Measurements from ENCODE around the gene CHMP6.

Gene CHMP6

GRCh38 chr17:80989586-80989913, 2.1 kb upstream of the CHMP6 start:
- no peak overlapping the region for H3K27ac Mint-ChIP-seq
- H3K27me3 Mint-ChIP-seq (ENCODE audit: low read depth) = peaks cover 3% of the 10 kb centered on the region
- peaks cover 17% of the 10 kb centered on the region for H3K4me1 Mint-ChIP-seq (ENCODE audit: low read depth)
- peak overlapping the region; percentile 83 for H3K4me3 Mint-ChIP-seq
- H3K36me3 Mint-ChIP-seq (ENCODE audit: low read depth) = no peaks in the 10 kb centered on the region
- H3K9me3 Mint-ChIP-seq = no peaks in the 10 kb centered on the region

DNA sequence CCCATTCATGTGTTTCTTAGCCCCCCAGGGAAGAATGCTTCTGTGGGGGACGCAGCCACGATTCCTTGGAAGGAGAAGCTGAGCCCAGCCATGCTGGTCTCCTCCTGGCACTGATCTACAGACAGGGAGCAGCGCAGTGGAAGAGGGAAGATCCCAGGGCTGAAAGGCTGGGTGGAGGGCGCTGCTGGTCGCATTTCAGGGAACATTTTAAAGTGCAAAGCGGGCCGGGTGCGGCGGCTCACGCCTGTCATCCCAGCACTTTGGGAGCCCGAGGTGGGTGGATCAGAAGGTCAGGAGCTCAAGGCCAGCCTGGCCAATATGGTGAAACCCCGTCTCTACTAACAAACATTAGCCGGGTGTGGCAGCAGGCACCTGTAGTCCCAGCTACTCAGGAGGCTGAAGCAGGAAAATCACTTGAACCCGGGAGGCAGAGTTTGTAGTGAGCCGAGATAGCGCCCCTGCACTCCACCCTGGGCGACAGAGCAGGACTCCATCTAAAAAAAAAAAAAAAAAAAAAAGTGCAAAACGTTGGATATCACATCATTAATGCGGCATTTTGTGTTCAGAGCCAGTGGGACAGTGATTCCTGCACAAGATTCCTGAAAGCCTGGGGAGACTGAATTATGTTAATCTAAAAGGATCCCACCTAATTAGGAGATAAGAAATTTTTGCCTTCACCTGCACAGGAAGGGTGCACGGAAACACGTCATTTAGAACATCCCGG, 558 bp upstream of the CHMP6 start:
- Mint-ChIP-seq H3K27me3 (ENCODE audit: low read depth) (peaks cover 3% of the 10 kb centered on the region), H3K4me3 (peak overlapping the region; percentile 83), H3K9me3 (no peaks in the 10 kb centered on the region), H3K27ac (peak overlapping the region; percentile 72), H3K36me3 (ENCODE audit: low read depth) (peaks cover 5% of the 10 kb centered on the region), H3K4me1 (ENCODE audit: low read depth) (peaks cover 17% of the 10 kb centered on the region)

DNA sequence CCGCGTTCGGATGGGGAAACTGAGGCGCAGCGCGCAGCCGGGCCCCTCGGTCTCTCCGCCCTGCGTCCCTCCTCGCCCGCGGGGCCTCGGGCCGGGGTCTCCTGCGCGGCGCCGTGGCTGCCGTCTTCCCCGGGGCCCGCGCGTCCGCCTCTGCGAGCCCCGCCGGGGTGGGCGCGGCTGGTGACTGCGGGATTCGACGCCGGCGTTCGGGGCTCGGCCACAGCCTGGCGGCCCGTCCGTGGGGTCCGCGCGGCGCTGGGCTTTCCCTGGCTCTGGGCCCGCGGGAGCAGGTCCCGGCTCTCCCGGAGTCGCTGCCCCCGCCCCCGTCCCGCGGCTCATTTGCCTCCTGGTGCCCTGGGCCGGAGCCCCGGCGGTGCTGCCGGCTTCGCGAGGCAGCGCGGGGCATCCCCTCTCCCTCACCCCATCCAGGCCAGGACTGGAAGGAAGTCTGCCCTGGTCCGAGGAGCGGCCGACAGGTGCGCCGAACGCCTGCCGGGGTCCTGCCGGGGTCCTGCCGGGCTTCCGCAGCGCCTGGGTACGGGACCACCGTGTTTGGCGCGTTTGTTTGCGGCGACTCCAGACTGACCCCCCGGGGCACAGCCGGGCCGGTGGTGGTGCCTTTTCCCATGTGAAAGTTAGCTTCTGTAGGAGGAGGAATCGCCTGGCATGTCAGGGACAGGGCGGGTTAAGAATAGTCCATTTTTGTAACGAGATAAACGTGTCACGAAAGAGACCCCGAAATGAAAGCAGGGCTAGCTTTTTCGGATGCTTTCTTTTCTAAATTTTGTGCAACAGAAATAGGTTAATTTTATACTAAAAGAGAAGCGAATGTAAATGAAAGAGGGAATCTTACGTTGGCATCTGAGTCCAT, 671 bp downstream of the CHMP6 start:
- peaks cover 3% of the 10 kb centered on the region for H3K27me3 Mint-ChIP-seq (ENCODE audit: low read depth)
- no peaks in the 10 kb centered on the region for H3K9me3 Mint-ChIP-seq
- H3K4me3 Mint-ChIP-seq = peak overlapping the region; percentile 71
- peaks cover 17% of the 10 kb centered on the region for H3K4me1 Mint-ChIP-seq (ENCODE audit: low read depth)
- peaks cover 10% of the 10 kb centered on the region for H3K36me3 Mint-ChIP-seq (ENCODE audit: low read depth)
- H3K27ac Mint-ChIP-seq = peak overlapping the region; percentile 49

DNA sequence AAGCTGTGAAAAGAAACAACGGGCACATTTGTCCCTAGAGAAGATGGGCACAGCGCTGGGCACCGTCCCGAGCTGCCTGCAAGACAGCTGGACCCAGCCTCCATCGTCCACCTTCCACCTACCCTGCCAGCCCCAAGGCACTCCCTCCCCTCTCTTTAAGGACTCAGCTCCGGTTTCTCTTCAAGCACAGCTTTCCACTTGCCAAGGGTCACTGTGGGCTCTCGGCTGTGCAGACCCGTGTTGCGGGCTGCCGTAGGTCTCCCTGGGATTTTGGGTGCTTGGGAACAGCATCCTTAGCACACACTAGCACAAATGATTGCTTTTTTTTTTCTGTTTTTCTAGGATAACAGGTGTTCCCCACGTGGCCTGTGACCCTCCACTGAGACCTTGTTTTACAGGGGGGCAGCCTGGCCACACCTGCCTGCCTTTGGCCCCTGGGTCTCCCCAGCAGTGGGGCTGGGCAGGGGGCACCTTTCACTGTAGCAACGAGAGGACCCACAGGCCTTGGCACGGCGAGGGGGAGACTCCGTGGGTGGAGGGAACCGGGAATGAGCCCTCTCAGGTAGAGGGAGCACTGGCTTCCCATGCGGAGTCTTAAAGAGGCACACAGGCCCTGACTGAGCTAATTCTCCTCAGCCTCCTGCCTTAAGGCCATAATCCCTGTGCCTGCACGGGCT, 1.4 kb downstream of the CHMP6 start:
- Mint-ChIP-seq H3K4me1 (ENCODE audit: low read depth) (peaks cover 17% of the 10 kb centered on the region), H3K4me3 (peak overlapping the region; percentile 71), H3K27me3 (ENCODE audit: low read depth) (peaks cover 3% of the 10 kb centered on the region), H3K27ac (peak overlapping the region; percentile 31), H3K9me3 (no peaks in the 10 kb centered on the region), H3K36me3 (ENCODE audit: low read depth) (peaks cover 10% of the 10 kb centered on the region)

DNA sequence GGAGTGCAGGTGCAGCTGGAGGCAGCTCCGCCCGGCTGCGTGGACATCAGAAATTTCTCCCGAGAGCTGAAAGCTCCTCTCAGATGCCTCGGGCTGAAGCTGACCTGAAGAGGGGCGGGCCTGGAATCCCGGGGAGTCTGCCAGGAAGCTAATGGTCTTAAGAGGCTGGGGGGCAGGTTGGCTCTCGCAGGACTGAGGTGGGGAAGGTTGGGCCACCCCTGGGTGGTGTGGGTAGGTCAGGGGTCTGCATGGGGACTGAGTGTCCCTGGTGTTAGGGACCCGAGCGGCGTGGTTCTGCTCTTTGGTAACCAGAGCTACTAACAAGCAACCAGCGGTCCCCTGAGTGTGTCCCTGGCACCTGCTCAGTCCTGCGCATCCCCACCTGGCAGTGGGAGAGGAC, 3.5 kb downstream of the CHMP6 start:
- peaks cover 3% of the 10 kb centered on the region for H3K27me3 Mint-ChIP-seq (ENCODE audit: low read depth)
- peaks cover 13% of the 10 kb centered on the region for H3K4me1 Mint-ChIP-seq (ENCODE audit: low read depth)
- H3K4me3 Mint-ChIP-seq = no peak overlapping the region
- no peak overlapping the region for H3K27ac Mint-ChIP-seq
- H3K9me3 Mint-ChIP-seq = no peaks in the 10 kb centered on the region
- H3K36me3 Mint-ChIP-seq (ENCODE audit: low read depth) = peaks cover 13% of the 10 kb centered on the region

DNA sequence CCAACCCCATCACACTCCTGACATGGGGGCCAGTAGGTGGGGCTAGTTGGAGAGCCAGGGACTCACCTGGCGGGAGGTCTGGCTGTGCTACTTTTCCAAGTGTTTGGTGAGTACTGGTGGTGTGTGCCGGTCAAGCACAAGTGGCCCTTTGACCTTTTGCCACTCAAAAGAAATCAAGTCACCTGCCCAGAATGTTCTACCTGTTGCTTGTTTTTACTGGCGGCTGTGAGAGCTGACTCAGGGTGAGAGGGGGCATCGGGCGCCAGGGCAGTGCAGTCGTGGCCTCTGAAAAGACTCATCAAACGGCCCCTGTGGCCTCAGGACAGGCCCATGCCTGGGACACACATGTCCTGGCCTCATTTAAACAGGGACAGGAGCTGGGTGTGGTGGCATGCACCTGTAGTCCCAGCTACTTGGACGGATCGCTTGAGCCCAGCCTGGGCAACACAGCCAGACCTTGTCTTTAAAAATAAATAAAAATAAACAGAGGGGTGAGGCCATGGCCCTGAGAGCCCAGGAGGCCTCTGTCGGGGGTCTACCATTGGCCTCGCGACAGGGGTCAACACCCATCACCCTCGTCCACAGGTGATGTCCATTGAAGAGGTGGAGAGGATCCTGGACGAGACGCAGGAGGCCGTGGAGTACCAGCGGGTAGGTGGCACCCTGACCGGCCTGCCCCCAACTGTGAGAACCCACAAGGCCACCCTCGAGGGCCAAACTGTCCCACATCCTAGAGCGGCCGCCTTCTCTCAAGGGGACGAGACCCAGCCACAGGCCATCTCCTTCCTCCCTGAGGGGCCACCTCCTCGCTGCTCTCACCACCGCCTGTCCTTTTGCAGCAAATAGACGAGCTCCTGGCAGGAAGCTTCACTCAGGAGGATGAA, 5.0 kb downstream of the CHMP6 start:
- no peak overlapping the region for H3K4me3 Mint-ChIP-seq

DNA sequence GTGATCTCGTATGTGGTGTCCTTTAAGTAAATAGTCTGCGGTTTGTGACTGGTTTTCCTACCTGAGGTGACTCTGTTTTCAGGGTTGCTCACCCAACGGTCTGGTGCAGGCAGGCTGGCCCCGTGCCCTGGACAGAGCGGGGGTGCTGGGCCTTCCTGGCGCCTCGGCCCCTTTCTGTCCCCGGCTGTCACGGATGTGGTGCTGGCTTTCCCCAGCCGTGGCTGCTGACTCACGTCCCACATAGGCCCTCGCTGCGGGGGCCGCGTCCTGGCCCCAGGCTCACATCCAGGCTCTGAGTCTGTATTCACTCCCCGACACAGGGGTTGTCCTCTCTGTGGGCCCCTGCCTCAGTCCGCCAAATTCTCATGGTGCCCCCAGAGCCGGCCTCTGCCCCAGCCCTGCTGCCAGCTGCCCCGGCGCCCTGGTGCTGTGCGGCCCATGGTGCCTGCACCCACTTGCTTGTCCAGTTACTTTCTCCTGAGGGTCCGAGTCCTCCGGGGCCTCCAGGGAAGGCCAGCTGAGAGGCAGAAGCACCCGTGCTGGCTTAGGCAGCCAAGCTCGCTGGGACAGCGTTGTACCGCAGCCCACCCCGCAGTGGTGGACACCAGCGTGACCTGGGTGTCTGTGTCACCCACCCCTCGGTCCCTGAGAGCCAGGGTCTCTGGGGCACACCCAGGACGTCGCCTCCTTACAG, 5.9 kb downstream of the CHMP6 start:
- peaks cover 14% of the 10 kb centered on the region for H3K4me1 Mint-ChIP-seq (ENCODE audit: low read depth)
- H3K4me3 Mint-ChIP-seq = no peak overlapping the region
- H3K9me3 Mint-ChIP-seq = no peaks in the 10 kb centered on the region
- peaks cover 13% of the 10 kb centered on the region for H3K36me3 Mint-ChIP-seq (ENCODE audit: low read depth)
- H3K27me3 Mint-ChIP-seq (ENCODE audit: low read depth) = peaks cover 11% of the 10 kb centered on the region
- H3K27ac Mint-ChIP-seq = no peak overlapping the region

More for the DNA sequence above, 5.0 kb downstream of the CHMP6 start:
- Mint-ChIP-seq H3K27ac (no peak overlapping the region), H3K9me3 (no peaks in the 10 kb centered on the region), H3K36me3 (ENCODE audit: low read depth) (peaks cover 13% of the 10 kb centered on the region), H3K27me3 (ENCODE audit: low read depth) (peaks cover 5% of the 10 kb centered on the region), H3K4me1 (ENCODE audit: low read depth) (peaks cover 11% of the 10 kb centered on the region)

GRCh38 chr17:80998118-80998747, 6.6 kb downstream of the CHMP6 start:
- H3K4me1 Mint-ChIP-seq (ENCODE audit: low read depth) = peaks cover 10% of the 10 kb centered on the region
- H3K27me3 Mint-ChIP-seq (ENCODE audit: low read depth) = peaks cover 18% of the 10 kb centered on the region
- H3K36me3 Mint-ChIP-seq (ENCODE audit: low read depth) = peaks cover 13% of the 10 kb centered on the region
- no peak overlapping the region for H3K27ac Mint-ChIP-seq
- no peak overlapping the region for H3K4me3 Mint-ChIP-seq
- no peaks in the 10 kb centered on the region for H3K9me3 Mint-ChIP-seq

GRCh38 chr17:80998748-80999535, 7.3 kb downstream of the CHMP6 start:
- no peak overlapping the region for H3K4me3 Mint-ChIP-seq

GRCh38 chr17:80999536-81000333, 8.1 kb downstream of the CHMP6 start:
- Mint-ChIP-seq H3K4me3 (no peak overlapping the region), H3K27ac (no peak overlapping the region), H3K4me1 (ENCODE audit: low read depth) (peaks cover 10% of the 10 kb centered on the region), H3K36me3 (ENCODE audit: low read depth) (peaks cover 15% of the 10 kb centered on the region), H3K27me3 (ENCODE audit: low read depth) (peaks cover 28% of the 10 kb centered on the region), H3K9me3 (no peaks in the 10 kb centered on the region)

More at GRCh38 chr17:80998748-80999535, 7.3 kb downstream of the CHMP6 start:
- peaks cover 9% of the 10 kb centered on the region for H3K4me1 Mint-ChIP-seq (ENCODE audit: low read depth)
- peaks cover 13% of the 10 kb centered on the region for H3K36me3 Mint-ChIP-seq (ENCODE audit: low read depth)
- peaks cover 24% of the 10 kb centered on the region for H3K27me3 Mint-ChIP-seq (ENCODE audit: low read depth)
- no peaks in the 10 kb centered on the region for H3K9me3 Mint-ChIP-seq
- no peak overlapping the region for H3K27ac Mint-ChIP-seq

GRCh38 chr17:81000334-81000630, 8.6 kb downstream of the CHMP6 start:
- no peak overlapping the region for H3K4me3 Mint-ChIP-seq
- H3K36me3 Mint-ChIP-seq (ENCODE audit: low read depth) = peaks cover 17% of the 10 kb centered on the region
- peaks cover 12% of the 10 kb centered on the region for H3K4me1 Mint-ChIP-seq (ENCODE audit: low read depth)
- peaks cover 31% of the 10 kb centered on the region for H3K27me3 Mint-ChIP-seq (ENCODE audit: low read depth)
- H3K9me3 Mint-ChIP-seq = no peaks in the 10 kb centered on the region
- no peak overlapping the region for H3K27ac Mint-ChIP-seq

- Mint-ChIP-seq H3K27ac (no peak overlapping the region), H3K4me3 (no peak overlapping the region), H3K4me1 (ENCODE audit: low read depth) (peaks cover 12% of the 10 kb centered on the region), H3K36me3 (ENCODE audit: low read depth) (peaks cover 13% of the 10 kb centered on the region), H3K27me3 (ENCODE audit: low read depth) (peaks cover 32% of the 10 kb centered on the region), H3K9me3 (no peaks in the 10 kb centered on the region)
These were observed 9.2 kb downstream of the CHMP6 start for GRCh38 chr17:81000631-81001357.
